Left ventricle myocardium inferior (tissue), 1 donor: Measurements from ENCODE around the gene HEXIM1. TPM values are rescaled to one million over a fixed set of nuclear protein-coding genes. Genes with fewer than 3 reads are reported as not detected.
"Not testable (repeated sequence)": the region's sequence is repeated elsewhere in the genome, so short reads cannot be mapped to it uniquely, and the experiment has no call there.

Experiments
- DNase-seq: peaks from one replicate; pipeline ENCODE4 v3.0.0-alpha.2; 2020
- H3K27ac ChIP-seq: fragments of 200-600 bp; replicated peaks from 2 replicates; pipeline ENCODE4 v1.8.0; 2021
- H3K27me3 ChIP-seq: fragments of 200-600 bp; 2 replicates; pipeline ENCODE4 v1.8.0; 2021; ENCODE audit warnings: low read depth
- H3K36me3 ChIP-seq: fragments of 200-600 bp; 2 replicates; pipeline ENCODE4 v1.8.0; 2021
- H3K4me1 ChIP-seq: fragments of 200-600 bp; 2 replicates; pipeline ENCODE4 v1.8.0; 2021
- H3K4me3 ChIP-seq: fragments of 200-600 bp; 2 replicates; pipeline ENCODE4 v1.8.0; 2021; ENCODE audit warnings: mild to moderate bottlenecking, moderate library complexity
- H3K9me3 ChIP-seq: fragments of 200-600 bp; replicated peaks from 2 replicates; pipeline ENCODE4 v1.8.0; 2021
- CTCF ChIP-seq: fragments of 200-600 bp; IDR thresholded peaks from 2 replicates; pipeline ENCODE4 v1.8.0; 2021; ENCODE audit warnings: antibody characterized with exemption, mild to moderate bottlenecking, borderline replicate concordance
- intact Hi-C: fragments of 100-400 bp; cut with micrococcal nuclease; formaldehyde crosslinking; loops from one replicate; pipeline ENCODE4 v1.11.0; 2022
- total RNA-seq: library from RNA; stranded (reverse); fragmentation: NEBNext Ultra II Directional; extraction: Animal tissue kit (Norgen Biotek cat#: 25700); gene quantifications from one replicate; pipeline ENCODE4 v1.2.1, GENCODE V29; 2021
- donor health status: DM: no; HTN: yes; CAD: no; lungs with severe emphysema.

HEXIM1 gene
- total RNA-seq, 1 donor from 2014 or later: 28.8 TPM

DNA sequence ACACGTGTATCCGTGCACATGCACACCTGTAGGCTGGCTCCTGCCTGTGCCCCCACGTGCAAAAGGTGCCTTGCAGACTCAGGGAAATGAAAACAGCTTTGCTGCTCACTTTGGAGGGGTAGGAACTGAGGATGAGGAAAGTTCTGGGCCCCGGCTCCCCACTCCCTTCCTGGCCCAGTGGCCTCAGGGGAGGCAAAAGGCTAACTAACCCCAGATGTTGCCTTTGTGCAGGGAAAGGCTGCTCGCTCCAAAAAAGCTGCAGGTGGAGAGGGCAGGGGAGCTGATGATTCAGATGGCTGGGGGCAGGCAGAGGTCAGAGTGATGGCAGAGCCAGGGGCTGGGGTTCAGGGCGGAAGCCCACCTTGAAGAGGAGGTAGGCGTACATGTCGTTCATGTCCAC is 28.3 kb upstream of the HEXIM1 start:
- Histone ChIP-seq H3K27ac (no peak overlapping the region), H3K4me3 (no peak overlapping the region), H3K36me3 (peaks cover 57% of the 10 kb centered on the region), H3K4me1 (peaks cover 35% of the 10 kb centered on the region), H3K27me3 (no peaks in the 10 kb centered on the region), H3K9me3 (no peaks in the 10 kb centered on the region)
- TF ChIP-seq CTCF: no peak
- intact Hi-C loops: no loop called here
- no peak for DNase-seq

GRCh38 chr17:45120558-45120957 is 27.7 kb upstream of the HEXIM1 start:
- no peak for DNase-seq
- Histone ChIP-seq H3K27me3 (no peaks in the 10 kb centered on the region), H3K36me3 (peaks cover 51% of the 10 kb centered on the region), H3K4me3 (no peak overlapping the region), H3K27ac (no peak overlapping the region), H3K9me3 (no peaks in the 10 kb centered on the region), H3K4me1 (peaks cover 40% of the 10 kb centered on the region)
- intact Hi-C loops: no loop called here
- no peak for TF ChIP-seq CTCF

DNA sequence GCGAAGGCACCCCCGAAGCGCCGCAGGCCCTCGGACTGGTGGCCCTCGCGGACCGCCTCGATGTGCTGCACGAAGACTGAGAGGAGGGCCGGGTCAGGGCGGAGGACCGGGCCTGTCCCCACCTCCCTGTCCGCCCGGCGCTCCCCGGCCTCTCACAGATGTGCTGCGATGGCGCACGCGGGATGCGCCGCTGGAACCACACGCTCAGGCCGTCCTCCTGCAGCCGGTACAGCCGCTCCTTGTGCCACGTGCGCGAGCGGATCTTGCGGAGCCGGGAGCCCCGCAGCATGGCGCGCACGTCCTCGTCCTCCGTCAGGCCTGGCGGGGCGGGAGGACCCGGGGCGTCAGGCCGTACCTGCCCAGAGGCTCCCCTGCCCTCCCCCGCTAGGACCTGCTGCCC is 27.2 kb upstream of the HEXIM1 start:
- Histone ChIP-seq H3K36me3 (peaks cover 46% of the 10 kb centered on the region), H3K27ac (no peak overlapping the region)

GRCh38 chr17:45123076-45123770 is 25.1 kb upstream of the HEXIM1 start:
- peaks cover 64% of the 10 kb centered on the region for H3K4me1 ChIP-seq
- intact Hi-C loops: no loop called here
- no peak for DNase-seq
- no peaks in the 10 kb centered on the region for H3K9me3 ChIP-seq
- H3K36me3 ChIP-seq: peaks cover 28% of the 10 kb centered on the region
- H3K27me3 ChIP-seq: no peaks in the 10 kb centered on the region
- H3K27ac ChIP-seq: peak overlapping the region; percentile 66
- TF ChIP-seq CTCF: no peak
- H3K4me3 ChIP-seq: no peak overlapping the region

More for the DNA sequence above, 27.2 kb upstream of the HEXIM1 start:
- Histone ChIP-seq H3K27me3 (no peaks in the 10 kb centered on the region), H3K9me3 (no peaks in the 10 kb centered on the region), H3K4me1 (peaks cover 43% of the 10 kb centered on the region), H3K4me3 (no peak overlapping the region)
- DNase-seq: no peak
- no peak for TF ChIP-seq CTCF
- intact Hi-C loops: no loop called here

DNA sequence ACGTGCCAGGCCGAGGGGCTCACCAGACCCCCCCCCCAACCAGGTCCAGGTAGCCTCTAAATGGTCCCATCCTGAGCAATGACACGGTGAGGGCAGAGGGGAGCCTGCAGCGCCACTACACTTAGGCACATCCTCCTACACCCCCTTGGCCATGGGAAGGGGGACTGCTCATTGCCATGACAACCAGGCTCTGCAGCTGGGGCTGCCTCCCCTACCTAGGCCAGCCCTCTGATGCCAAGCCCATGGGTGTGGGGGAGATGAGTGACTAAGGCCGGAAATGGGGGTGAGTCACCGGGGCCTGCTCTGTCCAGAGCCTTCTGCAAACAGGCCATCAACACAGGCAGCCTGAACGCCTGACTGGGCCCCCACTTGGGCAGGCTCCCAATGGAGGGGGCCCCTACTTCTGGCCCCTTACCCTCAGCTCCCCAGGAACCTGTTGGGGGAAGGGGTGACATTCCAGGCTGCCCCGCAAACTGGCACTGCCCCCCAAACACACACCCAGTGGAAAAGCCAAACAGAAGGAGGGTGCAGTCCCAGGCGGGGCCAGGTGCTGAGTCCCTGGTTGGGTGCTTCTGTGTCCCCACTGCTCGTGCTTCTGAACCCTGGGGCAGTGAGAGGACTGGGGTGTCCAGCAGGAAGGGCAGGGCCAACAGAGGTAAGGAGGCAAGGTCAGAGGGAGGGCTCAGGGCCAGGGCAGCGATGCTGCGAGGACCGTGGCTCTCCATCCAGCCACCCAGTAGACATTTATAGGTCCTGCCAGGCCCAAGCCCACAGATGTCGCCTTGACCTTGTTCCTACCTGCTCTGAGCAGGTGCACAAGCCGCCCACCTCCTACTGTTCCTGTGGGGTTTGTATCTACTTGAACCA is 24.1 kb upstream of the HEXIM1 start:
- intact Hi-C loops: no loop called here
- Histone ChIP-seq H3K4me1 (peaks cover 74% of the 10 kb centered on the region), H3K36me3 (peaks cover 19% of the 10 kb centered on the region), H3K9me3 (no peaks in the 10 kb centered on the region), H3K27me3 (no peaks in the 10 kb centered on the region), H3K4me3 (no peak overlapping the region), H3K27ac (peak overlapping the region; percentile 66)
- no peak for DNase-seq
- TF ChIP-seq CTCF: no peak

GRCh38 chr17:45124797-45125122 is 23.5 kb upstream of the HEXIM1 start:
- Histone ChIP-seq H3K27ac (peak overlapping the region; percentile 66), H3K36me3 (peaks cover 13% of the 10 kb centered on the region), H3K4me1 (peaks cover 80% of the 10 kb centered on the region)
- H3K9me3 ChIP-seq, DNase-seq, H3K4me3 ChIP-seq, intact Hi-C loops, H3K27me3 ChIP-seq: not testable (repeated sequence)
